Breast epithelium (tissue), 3 donors: ENCODE data around the gene SH2D7.

Source experiments
- CTCF ChIP-seq, 3 donors: fragments of 450-650 bp; IDR thresholded peaks; one replicate each; pipeline ENCODE4 v1.5.1; 2016 to 2017; ENCODE audit warnings: antibody characterized with exemption in 3 of 3, mild to moderate bottlenecking in 3 of 3, moderate library complexity in 3 of 3
- POLR2AphosphoS5 ChIP-seq, 3 donors: sonication (generic); formaldehyde crosslinking; IDR thresholded peaks; one replicate each; pipeline ENCODE4 v1.6.1; 2017; ENCODE audit warnings: antibody characterized with exemption in 3 of 3

GRCh38 chr15:78102211-78102610 lies 9.8 kb downstream of the SH2D7 start:
- TF ChIP-seq CTCF (IDR thresholded peaks at IDR 0.05) (no peak), POLR2AphosphoS5 (IDR thresholded peaks at IDR 0.05) (no peak)
